Measurements from ENCODE around the gene PEG3.

PEG3 gene

DNA sequence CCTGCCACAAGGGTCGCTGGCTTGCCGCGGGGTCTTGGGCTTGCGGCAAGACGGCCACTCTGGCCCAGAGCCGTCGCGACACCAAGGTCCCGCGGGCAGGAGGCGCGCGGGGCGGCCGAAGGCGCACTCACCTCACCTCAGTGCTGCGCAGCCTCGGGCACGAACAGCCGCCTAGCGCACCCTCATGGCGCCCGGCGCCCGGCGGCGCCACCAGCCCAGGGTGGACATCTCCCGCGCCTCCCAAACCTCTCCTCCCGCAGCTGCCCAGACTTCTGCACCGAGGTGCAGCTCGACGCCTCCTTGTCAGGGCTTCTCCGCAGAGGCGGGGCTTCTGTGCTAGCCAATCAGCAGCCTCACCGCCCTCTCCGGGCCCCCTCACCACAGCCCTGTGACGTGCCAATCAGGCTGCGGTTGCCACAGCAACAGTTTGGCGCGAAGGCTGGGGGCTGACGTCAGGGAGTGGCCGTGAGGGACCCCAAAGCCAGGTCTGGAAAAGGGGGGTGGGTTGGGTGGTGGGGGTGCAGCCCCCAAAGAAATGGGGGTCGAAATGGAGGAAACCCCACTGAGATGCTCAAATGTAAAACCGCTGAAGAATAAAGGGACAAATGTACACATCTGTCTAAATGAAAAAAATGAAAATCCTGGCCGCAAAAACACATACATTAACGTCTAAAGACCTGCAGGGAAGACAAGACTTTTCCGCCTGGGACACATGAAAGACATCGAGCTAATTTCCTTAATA, at the start of gene PEG3, which contains the start of gene ZIM2:
TSS of gene PEG3 (minus strand) at position 276 of the 742 bp plus-strand sequence. CDS start 16,071 bp downstream, outside the sequence.
TSS of gene ZIM2 (minus strand) at position 276 of the 742 bp plus-strand sequence. CDS start 16,449 bp downstream, outside the sequence.
- peak in 1 of 2 donors; percentile 20 for DNase-seq (ENCODE audit: low read depth in 2 of 2)
- TF ChIP-seq, protein P1, sequence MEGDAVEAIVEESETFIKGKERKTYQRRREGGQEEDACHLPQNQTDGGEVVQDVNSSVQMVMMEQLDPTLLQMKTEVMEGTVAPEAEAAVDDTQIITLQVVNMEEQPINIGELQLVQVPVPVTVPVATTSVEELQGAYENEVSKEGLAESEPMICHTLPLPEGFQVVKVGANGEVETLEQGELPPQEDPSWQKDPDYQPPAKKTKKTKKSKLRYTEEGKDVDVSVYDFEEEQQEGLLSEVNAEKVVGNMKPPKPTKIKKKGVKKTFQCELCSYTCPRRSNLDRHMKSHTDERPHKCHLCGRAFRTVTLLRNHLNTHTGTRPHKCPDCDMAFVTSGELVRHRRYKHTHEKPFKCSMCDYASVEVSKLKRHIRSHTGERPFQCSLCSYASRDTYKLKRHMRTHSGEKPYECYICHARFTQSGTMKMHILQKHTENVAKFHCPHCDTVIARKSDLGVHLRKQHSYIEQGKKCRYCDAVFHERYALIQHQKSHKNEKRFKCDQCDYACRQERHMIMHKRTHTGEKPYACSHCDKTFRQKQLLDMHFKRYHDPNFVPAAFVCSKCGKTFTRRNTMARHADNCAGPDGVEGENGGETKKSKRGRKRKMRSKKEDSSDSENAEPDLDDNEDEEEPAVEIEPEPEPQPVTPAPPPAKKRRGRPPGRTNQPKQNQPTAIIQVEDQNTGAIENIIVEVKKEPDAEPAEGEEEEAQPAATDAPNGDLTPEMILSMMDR (IDR thresholded peaks at IDR 0.05; ENCODE audit: low read depth, low read length) = no peak
- peak within 1 kb of the TSS in 1 of 2 donors; percentile 37 for H3K4me3 ChIP-seq (replicated peaks in 1 of 2; ENCODE audit: low read depth in 2 of 2, low read length in 2 of 2)

GRCh38 chr19:56885173-56885985, 44.9 kb upstream of the PEG3 start:
- TF ChIP-seq, protein P1 (IDR thresholded peaks at IDR 0.05; ENCODE audit: low read depth, low read length) = no peak
- DNase-seq (ENCODE audit: low read depth in 2 of 2) = no peak
- H3K4me3 ChIP-seq (replicated peaks in 1 of 2; ENCODE audit: low read depth in 2 of 2, low read length in 2 of 2) = no peak overlapping the region

GRCh38 chr19:56884441-56884840, 43.9 kb upstream of the PEG3 start:
- TF ChIP-seq, protein P1 (IDR thresholded peaks at IDR 0.05; ENCODE audit: low read depth, low read length) = no peak
- H3K4me3 ChIP-seq (replicated peaks in 1 of 2; ENCODE audit: low read depth in 2 of 2, low read length in 2 of 2) = no peak overlapping the region
- DNase-seq (ENCODE audit: low read depth in 2 of 2) = no peak

- DNase-seq (ENCODE audit: low read depth in 2 of 2) = no peak
These were observed 40.2 kb upstream of the PEG3 start for GRCh38 chr19:56880592-56881190.

GRCh38 chr19:56877069-56877715, 36.7 kb upstream of the PEG3 start:
- H3K4me3 ChIP-seq (replicated peaks in 1 of 2; ENCODE audit: low read depth in 2 of 2, low read length in 2 of 2) = no peak overlapping the region
- TF ChIP-seq, protein P1 (IDR thresholded peaks at IDR 0.05; ENCODE audit: low read depth, low read length) = no peak

More at GRCh38 chr19:56880592-56881190, 40.2 kb upstream of the PEG3 start:
- no peak overlapping the region for H3K4me3 ChIP-seq (replicated peaks in 1 of 2; ENCODE audit: low read depth in 2 of 2, low read length in 2 of 2)
- TF ChIP-seq, protein P1 (IDR thresholded peaks at IDR 0.05; ENCODE audit: low read depth, low read length) = no peak

GRCh38 chr19:56875717-56876116, 35.2 kb upstream of the PEG3 start:
- no peak for DNase-seq (ENCODE audit: low read depth in 2 of 2)
- H3K4me3 ChIP-seq (replicated peaks in 1 of 2; ENCODE audit: low read depth in 2 of 2, low read length in 2 of 2) = no peak overlapping the region
- TF ChIP-seq, protein P1 (IDR thresholded peaks at IDR 0.05; ENCODE audit: low read depth, low read length) = no peak

More at GRCh38 chr19:56877069-56877715, 36.7 kb upstream of the PEG3 start:
- DNase-seq (ENCODE audit: low read depth in 2 of 2) = no peak

Data from cardiac fibroblast (primary cell).